SK-MEL-5 (cell line): ENCODE data around the gene ATP2B1. TPM values are rescaled to one million over a fixed set of nuclear protein-coding genes. Genes with fewer than 3 reads are reported as not detected.
"Not testable (repeated sequence)": the region's sequence is repeated elsewhere in the genome, so short reads cannot be mapped to it uniquely, and the experiment has no call there.

Experiments
- DNase-seq: peaks from one replicate; pipeline ENCODE4 v3.0.0-alpha.2; 2016; ENCODE audit warnings: low read depth, low spot score
- in situ Hi-C: cut with HindIII; loops from 2 replicates; pipeline ENCODE4 v1.10.0; 2016; ENCODE audit warnings: low sequenced_read_pairs, high pct_unique_total_duplicates, low pct_unique_long_range_greater_than_20kb
- total RNA-seq: library from RNA; depleted of rRNA; stranded (reverse); fragments of >200 nt; shearing (Covaris generic); gene quantifications from 2 replicates; pipeline ENCODE4 v1.2.3, GENCODE V29; 2014

The ATP2B1 gene
- total RNA-seq, 1 experiment from 2014 or later, result 30.5 TPM

DNA sequence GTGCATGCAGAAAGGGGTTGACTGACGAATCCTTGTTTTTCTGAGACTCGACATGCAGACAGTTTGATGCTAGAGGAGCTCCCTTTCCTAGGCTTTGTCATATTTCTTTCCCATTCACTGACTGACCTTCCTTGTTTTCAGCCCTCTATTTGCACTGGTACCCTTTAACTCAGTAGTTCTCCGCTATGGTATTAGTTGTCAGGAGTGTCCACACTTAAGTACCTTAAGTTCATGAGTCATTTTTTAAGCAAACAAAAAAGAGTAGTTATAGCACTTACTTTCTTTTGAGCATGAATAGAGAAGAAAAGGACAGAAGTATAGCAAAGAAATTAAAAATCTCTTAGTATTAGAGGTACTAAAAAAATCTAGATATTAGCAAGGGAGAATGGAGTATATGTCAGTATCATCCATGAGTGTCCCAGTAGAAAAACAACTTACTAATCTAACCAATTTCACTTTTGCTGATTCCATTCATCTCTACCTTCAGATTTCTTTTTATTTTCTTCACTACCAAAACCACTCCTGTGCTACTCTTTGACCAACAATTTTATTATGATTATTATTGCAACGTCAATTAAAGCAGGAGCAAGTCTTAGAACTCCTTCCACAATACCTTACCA, 8.3 kb downstream of the ATP2B1 start:
- DNase-seq, result no peak
- in situ Hi-C loops, result no loop called here

DNA sequence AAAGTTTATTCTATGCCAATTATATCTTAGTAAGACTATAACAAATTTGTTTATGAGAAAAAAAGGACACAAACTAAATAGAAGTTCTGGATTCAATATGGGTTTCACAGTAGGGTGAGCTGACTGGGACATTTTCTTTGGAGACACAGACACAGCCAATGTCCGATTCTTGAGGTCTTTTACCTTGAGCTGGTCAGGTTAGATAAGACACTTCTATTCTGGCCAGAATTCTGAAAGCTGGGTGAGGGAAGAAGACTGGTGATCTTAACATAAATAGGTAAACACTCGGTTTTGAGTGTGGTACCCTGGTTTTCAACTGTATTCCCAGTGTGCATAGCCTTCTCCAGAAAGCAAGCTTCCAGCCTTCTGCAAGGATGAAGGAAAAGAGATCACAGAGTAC, 10.0 kb downstream of the ATP2B1 start:
- in situ Hi-C loops, result no loop called here
- no peak for DNase-seq

DNA sequence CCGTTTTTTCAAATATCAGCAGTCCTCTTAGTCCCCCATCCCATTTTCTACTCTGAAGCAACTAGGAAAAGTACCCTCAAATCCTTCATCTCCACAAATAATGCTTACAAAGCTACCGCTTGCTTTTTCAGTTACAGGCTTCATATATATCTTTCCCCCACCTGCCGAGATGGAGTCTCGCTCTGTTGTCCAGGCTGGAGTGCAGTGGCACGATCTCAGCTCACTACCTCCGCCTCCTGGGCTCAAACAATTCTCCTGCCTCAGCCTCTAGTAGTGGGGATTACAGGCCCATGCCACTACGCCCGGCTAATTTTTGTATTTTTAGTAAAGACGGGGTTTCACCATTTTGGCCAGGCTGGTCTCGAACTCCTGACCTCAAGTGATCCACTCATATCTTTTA, 10.9 kb downstream of the ATP2B1 start:
- DNase-seq, in situ Hi-C loops: not testable (repeated sequence)

DNA sequence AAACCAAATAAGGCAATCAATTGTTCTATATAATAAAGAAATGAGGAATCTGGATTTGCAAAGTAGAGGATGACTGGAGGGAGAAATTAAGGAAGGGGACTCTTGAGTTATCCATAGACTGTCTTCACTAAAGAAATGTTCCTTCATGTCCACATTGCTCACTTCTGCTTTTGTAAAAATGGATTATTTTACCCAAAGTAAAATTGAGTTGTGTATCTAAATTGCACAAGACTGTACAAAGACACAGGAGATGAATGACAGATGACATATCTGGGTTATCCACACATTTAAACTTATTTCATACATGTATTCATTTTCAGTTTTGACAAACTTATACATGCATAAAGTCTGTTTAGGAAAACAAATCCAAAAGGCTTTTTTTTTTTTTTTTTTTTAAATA, 11.3 kb downstream of the ATP2B1 start:
- DNase-seq, result no peak
- in situ Hi-C loops, result no loop called here

DNA sequence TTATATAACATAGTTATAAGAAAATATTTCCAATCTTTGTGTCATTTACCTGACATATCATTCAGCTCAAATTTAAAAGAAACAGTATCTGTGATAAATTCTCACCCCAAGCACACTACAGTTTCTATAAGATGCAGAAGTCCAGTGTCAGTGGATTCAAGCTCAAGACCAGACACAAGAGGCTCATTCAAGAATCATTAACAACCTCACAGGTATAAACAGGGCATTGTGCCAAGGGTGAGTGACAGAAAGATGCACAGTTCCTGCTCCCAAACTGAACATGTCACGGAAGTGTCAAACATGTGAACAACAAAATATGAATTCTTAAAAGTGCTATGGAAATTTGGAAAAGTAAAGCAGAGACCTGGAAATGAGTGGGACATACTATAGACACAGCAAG, 12.8 kb downstream of the ATP2B1 start:
- DNase-seq, result no peak
- in situ Hi-C loops, result no loop called here

DNA sequence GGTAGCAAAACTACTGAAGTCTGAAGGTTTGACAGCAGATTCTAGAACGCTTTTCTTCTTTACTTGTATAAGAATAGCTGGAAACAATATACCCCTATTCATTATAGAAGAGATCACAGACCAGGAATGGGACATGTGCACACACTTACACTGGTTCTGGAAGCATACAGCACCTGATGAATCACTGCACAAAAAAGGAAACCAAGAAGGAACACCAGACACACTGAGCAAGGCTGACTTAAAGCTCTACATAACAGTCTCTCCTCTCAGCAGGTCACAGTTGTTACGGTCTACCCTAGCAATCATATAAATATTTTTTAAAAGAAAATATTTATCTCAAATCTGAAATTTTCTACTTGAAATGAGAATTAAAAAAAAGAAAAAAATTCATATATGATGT, 13.5 kb downstream of the ATP2B1 start:
- DNase-seq, result no peak
- in situ Hi-C loops, result no loop called here

DNA sequence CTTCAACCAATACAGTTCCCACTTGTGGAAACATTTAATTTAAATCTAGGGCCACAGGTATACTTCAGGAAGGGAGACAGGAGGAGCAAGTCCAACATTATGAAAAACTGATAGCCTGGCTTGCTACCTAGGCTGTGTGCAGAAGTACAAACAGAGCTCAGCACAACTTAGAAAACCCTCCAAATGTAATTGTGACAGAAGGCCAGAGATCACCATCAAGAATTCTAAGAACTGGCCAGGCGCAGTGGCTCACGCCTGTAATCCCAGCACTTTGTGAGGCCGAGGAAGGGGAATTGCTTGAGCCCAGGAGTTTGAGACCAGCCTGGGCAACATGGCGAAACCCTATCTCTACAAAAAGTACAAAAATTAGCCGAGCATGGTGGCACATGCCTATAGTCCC, 14.1 kb downstream of the ATP2B1 start:
- no peak for DNase-seq
- in situ Hi-C loops, result no loop called here

DNA sequence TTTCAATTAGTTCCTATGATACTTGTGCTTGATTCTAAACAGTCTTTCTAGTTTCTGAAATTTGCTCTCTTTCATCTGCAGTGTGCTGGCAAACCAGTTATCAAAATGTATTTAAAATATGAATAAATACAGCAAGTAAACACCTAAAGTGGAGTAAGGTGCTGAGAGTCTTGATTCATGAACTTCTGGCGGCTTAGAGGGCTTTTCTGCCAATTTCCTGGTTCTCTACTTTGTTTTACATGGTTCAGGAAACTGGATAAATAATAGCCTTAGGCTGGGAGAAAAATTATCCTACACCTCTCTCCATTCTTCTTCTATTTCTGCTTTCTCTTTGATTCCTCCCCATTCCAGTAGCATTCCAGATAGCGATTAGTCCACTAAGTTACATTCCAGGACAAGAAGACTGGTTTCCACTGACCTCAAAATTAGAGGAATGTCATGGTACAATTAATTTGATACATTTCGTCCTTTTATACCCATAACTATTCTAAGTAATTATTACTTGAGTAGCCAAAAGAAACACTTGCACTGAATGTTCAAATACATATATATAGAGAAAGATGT, 14.9 kb downstream of the ATP2B1 start:
- in situ Hi-C loops, result no loop called here
- DNase-seq, result no peak

DNA sequence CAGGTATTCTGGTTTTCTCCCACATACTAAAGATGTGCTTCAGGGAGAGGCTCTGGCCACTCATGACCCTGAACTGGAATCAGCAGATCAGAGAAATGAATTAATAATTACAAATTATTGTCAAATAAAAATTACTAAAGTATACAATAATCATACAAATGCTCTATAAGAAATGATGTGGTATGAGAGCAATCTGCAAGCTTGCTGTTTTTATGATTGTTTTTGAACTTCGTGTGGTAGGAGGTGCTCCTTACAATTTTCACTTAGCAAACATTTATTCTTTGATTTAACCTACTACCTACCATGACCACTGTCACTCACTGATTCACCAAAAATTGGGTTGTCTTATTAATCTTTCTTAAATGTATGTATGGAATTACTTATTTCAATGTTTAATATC, 16.2 kb downstream of the ATP2B1 start:
- in situ Hi-C loops, result no loop called here
- no peak for DNase-seq

DNA sequence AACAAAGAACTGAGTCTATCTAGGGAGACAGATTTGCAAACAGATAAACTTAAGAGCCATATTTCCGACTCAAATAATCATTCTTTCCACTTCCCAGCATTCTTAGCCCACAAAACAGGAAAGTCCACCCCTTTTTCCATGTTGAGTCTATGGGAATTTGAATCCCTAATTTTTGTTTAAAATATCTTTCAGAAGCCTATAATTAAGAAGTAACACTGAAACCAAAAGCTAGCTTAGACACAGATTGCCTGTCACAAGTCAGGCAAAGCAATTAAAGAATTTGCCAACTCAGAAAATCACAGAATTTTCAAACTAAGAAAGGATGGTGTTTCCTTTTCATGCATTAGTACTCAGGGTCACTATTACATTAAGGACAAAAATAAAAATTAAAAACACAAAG, 17.0 kb downstream of the ATP2B1 start:
- in situ Hi-C loops, result no loop called here
- DNase-seq, result no peak

DNA sequence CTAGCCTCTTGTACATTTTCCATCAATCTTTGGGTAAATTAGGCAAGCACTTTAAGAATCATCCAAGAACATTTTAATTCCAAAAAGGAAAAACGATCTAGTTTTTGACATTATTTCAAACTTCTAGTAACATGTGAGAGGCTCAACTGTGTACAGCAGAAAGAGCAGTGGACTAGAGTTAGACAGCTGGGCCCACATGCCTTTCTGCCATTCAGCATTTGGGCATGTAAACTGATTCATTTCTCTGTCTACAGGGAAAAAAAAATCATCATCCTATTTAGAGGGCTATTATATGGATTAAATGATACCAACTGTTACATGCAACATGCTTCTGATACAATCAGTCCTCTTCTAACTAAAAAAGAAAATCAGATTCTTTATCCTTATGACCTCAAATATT, 17.7 kb downstream of the ATP2B1 start:
- in situ Hi-C loops, result no loop called here
- no peak for DNase-seq

DNA sequence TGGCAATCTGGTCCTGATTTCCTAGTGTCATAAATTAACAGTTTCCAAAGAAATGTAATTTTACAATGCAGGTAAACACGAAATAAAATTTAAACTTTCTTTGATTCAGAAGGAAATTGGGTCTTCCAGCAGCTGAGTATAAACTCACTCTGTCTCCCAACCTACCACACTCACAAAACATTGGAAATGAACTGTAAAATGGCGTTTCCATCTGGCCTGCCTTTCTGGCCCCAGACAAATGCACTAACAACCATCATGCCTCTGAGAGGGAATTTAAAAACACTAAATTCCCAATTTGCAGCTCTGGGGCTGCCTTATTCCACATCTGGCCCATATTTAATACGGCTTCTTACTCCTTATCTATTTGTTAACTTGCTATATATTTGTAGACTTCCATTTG, 19.3 kb downstream of the ATP2B1 start:
- DNase-seq, result no peak
- in situ Hi-C loops, result no loop called here

DNA sequence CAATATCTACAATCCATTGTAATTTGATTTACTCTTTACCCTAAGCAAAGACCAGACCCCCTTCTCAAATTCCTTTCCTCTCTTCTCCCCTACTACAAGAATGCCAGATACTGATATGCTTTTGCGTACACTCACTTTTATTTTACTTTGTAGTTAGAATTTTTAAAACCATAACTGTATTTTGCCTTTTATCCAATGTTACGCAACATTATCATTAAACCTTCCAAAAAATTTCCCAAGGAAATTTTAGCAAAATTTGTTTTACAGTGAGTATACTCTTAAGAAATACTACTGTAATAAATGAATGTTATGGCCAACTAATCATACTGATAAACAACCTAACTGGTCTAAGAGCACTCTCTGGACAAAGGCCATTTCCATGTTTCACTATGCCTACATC, 22.3 kb downstream of the ATP2B1 start:
- DNase-seq, result no peak
- in situ Hi-C loops, result no loop called here

DNA sequence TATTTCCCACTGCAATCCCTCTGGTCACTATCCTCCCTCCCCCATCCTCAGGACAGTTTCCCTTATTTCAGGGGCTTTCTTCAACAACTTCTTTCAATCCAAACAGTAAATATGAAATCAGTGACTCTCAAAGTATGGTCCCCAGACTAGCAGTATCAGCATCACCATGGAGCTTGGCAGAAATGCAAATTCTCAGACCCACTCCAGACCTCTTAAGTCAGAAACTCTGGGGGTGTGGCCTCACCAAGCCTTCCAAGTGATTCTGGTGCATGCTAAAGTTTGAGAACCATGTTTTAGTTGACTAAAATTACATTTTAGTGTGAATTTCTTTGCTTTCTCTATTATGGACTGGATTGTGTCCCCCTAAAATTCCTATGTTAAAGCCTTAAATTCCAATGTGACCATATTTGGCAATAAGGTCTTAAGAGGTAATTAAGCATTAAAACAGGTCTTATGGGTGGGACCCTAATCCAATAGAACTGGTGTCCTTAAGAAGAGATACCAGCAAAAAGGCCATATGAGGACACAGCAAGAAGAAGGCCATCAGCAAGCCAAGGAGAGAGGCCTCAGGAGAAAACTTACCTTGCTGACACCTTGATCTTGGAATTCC, 23.2 kb downstream of the ATP2B1 start:
- in situ Hi-C loops, result no loop called here
- no peak for DNase-seq

DNA sequence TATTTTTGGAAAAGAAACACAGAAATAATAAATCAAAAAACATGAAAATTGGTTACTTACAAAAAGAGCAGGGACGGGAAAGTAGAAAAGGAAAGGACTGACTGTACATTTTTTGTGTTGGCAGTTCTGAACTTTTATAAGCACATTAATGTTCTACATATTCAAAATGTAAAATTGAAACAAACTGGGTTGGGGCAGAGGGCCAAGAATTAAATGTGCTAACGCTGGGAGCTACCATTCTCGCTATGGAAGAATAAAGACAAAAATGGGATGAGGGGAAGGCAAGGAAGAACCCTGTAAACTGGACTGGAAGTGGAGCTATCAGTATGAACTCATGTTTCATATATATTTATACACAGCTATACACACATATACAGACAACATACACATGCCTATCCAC, 24.5 kb downstream of the ATP2B1 start:
- in situ Hi-C loops, result no loop called here
- no peak for DNase-seq

DNA sequence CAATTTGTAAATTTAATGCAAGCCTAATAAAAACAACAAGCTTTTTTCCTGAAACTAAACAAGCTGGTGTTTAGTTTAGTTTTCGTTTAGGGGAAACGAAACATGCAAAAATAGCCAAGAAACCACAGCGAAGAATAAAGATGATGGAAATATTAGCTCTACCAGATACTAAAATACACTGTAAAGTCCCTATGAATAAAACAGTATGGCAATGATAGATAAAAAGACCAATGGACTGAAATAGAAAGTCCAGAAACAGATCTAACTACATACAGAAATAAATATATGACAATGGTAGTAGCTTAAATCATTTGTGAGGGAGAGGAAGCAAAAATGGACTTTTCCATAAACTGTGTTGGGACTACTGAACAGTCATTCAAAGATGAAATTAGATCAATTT, 26.4 kb downstream of the ATP2B1 start:
- in situ Hi-C loops, result no loop called here

DNA sequence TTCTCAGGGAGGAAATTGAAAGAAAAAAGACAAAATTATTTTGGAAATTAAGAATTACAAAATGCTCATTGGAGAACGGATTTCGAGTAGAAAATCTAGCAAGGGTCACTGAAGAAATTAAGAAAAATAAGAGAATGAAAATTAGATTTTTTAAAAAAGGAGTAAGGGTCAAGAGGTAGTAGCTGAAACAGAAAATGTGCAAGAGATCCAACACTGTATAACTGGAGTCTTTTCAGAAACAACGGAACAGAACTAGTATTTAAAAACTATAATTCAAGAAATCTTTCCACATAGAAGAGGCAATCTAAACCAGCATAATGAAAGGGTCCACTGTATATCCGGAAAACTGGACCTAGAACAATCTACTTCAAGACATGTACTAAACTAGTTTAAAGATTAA, 28.2 kb downstream of the ATP2B1 start:
- no peak for DNase-seq
- in situ Hi-C loops, result no loop called here

More for the DNA sequence above, 26.4 kb downstream of the ATP2B1 start:
- no peak for DNase-seq

DNA sequence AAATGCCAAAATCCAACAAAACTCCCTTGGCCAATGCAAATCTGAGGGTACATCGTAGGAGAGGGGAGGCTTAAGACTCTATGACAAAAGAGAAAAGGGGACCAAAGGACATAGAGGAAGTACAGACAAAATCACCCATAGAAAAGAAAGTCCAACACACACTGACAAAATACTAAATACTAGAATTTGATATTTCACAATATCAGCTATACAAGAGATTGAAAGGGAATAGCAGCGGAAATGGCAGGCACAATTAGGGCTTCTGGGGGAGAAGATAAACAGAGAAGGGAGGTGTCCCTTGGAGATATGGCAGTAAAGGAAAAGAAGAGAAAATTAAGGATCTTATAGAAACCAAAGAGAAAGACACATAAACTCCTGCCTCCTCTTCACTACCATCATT, 29.0 kb downstream of the ATP2B1 start:
- in situ Hi-C loops, result no loop called here

DNA sequence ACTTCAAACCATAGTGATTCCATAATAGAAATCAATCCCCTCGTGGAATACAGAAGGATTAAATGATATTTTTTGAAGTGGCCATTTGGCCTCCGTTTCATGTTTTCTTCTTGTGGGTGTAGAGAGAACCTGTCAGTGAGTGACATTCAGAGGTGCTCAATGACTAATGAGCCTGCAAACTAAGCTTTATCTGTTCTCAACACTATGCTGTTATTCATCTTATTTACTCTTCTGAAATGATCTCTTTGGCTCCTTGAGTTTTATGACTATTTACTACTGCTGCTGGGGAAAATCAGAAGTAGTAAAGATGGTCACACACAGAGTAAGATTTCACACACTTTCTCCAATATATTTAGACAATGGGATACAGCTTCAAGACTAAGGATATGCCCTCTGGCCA, 30.4 kb downstream of the ATP2B1 start:
- no peak for DNase-seq

More for the DNA sequence above, 29.0 kb downstream of the ATP2B1 start:
- DNase-seq, result no peak

More for the DNA sequence above, 30.4 kb downstream of the ATP2B1 start:
- in situ Hi-C loops, result no loop called here
